K562 (cell line): ENCODE results near the gene USP24. TPM values are rescaled to one million over a fixed set of nuclear protein-coding genes. Genes with fewer than 3 reads are reported as not detected.
A peak's percentile ranks its signal among the peaks of the same experiment; 100 is the strongest.

Source experiments
- ATAC-seq: fragments of 200-7000 bp; cut with Tn5 transposase; 3 replicates; pipeline ENCODE4 v1.9.1; 2020; ENCODE audit warnings: moderate library complexity
- BruUV-seq: library from RNA; stranded (reverse); fragments of 400-500 nt; replicated peaks from 2 replicates; lab custom pipeline; 2021; lab: Mats Ljungman, UMichigan
- CTCF ChIA-PET: fragments of 300-600 bp; formaldehyde crosslinking; extraction: SDS; loops from one replicate; lab custom pipeline; 2021; ENCODE audit warnings: low intra/inter-chr PET ratio; lab: Yijun Ruan, JAX
- POLR2A ChIA-PET: fragments of 300-600, 350-650 bp; sonication (Branson Sonifier 250); formaldehyde crosslinking; extraction: SDS; loops from one replicate; lab custom pipeline; 2021; ENCODE audit warnings: antibody characterized with exemption, inconsistent platforms; lab: Yijun Ruan, JAX
- DNase-seq, 4 experiments: peaks; one replicate each; pipeline versions ENCODE4 v3.0.0 to v3.0.0-alpha.2; 2011 to 2018; ENCODE audit warnings: low spot score in 3 of 4, mixed read lengths in 3 of 4; ENCODE audit errors: extremely low read depth in 1 of 4
- FAIRE-seq: peaks from 2 replicates; lab custom pipeline; 2011; peaks lifted over from hg19 to GRCh38; lab: Jason Lieb, UNC
- H2AFZ ChIP-seq: 2 replicates; pipeline ENCODE4 v1.6.0; 2011; ENCODE audit warnings: low read depth, low read length, control low read depth, inconsistent platforms
- H3K27ac ChIP-seq: fragments of 200-600 bp; 3 replicates; pipeline ENCODE4 v1.8.0; 2011; ENCODE audit warnings: low read depth, mild to moderate bottlenecking, control low read depth, inconsistent platforms, low read length, moderate library complexity, mixed read lengths; ENCODE audit errors: extremely low read depth
- H3K27me3 ChIP-seq, 2 experiments: fragments of 300-600 bp in 1 of 2; 2 replicates in 1 of 2; 3 replicates in 1 of 2; pipeline versions ENCODE4 v1.6.0 to v1.8.0; 2011; ENCODE audit warnings: inconsistent platforms in 2 of 2, low read length in 2 of 2, mild to moderate bottlenecking in 1 of 2, mixed read lengths in 1 of 2, moderate library complexity in 1 of 2; ENCODE audit not compliant: control insufficient read depth in 2 of 2, insufficient read depth in 2 of 2
- H3K36me3 ChIP-seq: fragments of 300-600 bp; 3 replicates; pipeline ENCODE4 v1.8.0; 2011; ENCODE audit warnings: mild to moderate bottlenecking, low read length, inconsistent platforms; ENCODE audit not compliant: control insufficient read depth, insufficient read depth
- H3K4me1 ChIP-seq, 2 experiments: fragments of 200-600 bp in 1 of 2; replicated peaks in 1 of 2; 2 replicates in 1 of 2; 3 replicates in 1 of 2; pipeline versions ENCODE4 v1.5.1 to v1.8.0; 2011; ENCODE audit warnings: inconsistent platforms in 2 of 2, low read length in 2 of 2, mild to moderate bottlenecking in 1 of 2, mixed read lengths in 1 of 2, moderate library complexity in 1 of 2; ENCODE audit not compliant: control insufficient read depth in 2 of 2, insufficient read depth in 2 of 2
- H3K4me2 ChIP-seq: 2 replicates; pipeline ENCODE4 v1.6.1; 2011; ENCODE audit warnings: low read length, control low read depth, inconsistent platforms, mixed read lengths; ENCODE audit not compliant: insufficient read depth
- H3K4me3 ChIP-seq: fragments of 200-600 bp; sonication (generic), shearing (Covaris generic); 2 replicates; pipeline ENCODE4 v1.5.1; 2016; ENCODE audit warnings: control low read depth, inconsistent platforms
- H3K79me2 ChIP-seq: fragments of 200-600 bp; 3 replicates; pipeline ENCODE4 v1.8.0; 2011; ENCODE audit warnings: low read length, inconsistent platforms; ENCODE audit not compliant: control insufficient read depth, insufficient read depth
- H3K9ac ChIP-seq, 2 experiments: 2 replicates each; pipeline versions ENCODE4 v1.6.0 to v1.6.1; 2011; ENCODE audit warnings: low read depth in 2 of 2, low read length in 2 of 2, control low read depth in 1 of 2, inconsistent platforms in 1 of 2, mild to moderate bottlenecking in 1 of 2, mixed read lengths in 1 of 2; ENCODE audit not compliant: insufficient read depth in 1 of 2
- H3K9me1 ChIP-seq: one replicate; pipeline ENCODE4 v1.6.0; 2011; ENCODE audit warnings: inconsistent platforms, mild to moderate bottlenecking, low read length, moderate library complexity; ENCODE audit not compliant: control insufficient read depth, insufficient read depth
- H3K9me3 ChIP-seq: replicated peaks from 2 replicates; pipeline ENCODE4 v1.5.1; 2011; ENCODE audit warnings: low read depth, low read length, inconsistent platforms; ENCODE audit not compliant: control insufficient read depth, insufficient read depth
- H4K20me1 ChIP-seq: replicated peaks from 2 replicates; pipeline ENCODE4 v1.6.1; 2011; ENCODE audit warnings: low read length, inconsistent platforms, mixed read lengths; ENCODE audit not compliant: control insufficient read depth, insufficient read depth
- MLLT1 ChIP-seq, 2 experiments: fragments of 450-650 bp; IDR thresholded peaks; 2 replicates each; pipeline ENCODE4 v1.6.1; 2016
- ZBTB33 ChIP-seq: sonication (generic); formaldehyde crosslinking; IDR thresholded peaks from 2 replicates; pipeline ENCODE4 v1.8.1; 2023; ENCODE audit warnings: mild to moderate bottlenecking, missing genetic modification reagents
- WGBS: fragments of 100-300 bp; shearing (Covaris generic); methylation state at CpG from one replicate; pipeline ENCODE4 v1.1.6; 2016; ENCODE audit warnings: low coverage, mixed read lengths; ENCODE audit not compliant: insufficient coverage; ENCODE audit errors: missing lambda C conversion rate; 5-methylcytosine and 5-hydroxymethylcytosine counted together
- in situ Hi-C: fragments of 300-500 bp; cut with MboI; formaldehyde crosslinking; loops from 4 replicates; pipeline ENCODE4 v1.15.0; 2018; ENCODE audit warnings: inconsistent platforms, mixed read lengths
- intact Hi-C: fragments of 100-400 bp; cut with micrococcal nuclease; formaldehyde crosslinking; loops from 2 replicates; pipeline ENCODE4 v1.14.2; 2022
- polyA plus RNA-seq, 8 experiments: library from polyadenylated mRNA; depleted of rRNA in 4 of 8; stranded (reverse) in 5 of 8; unstranded in 3 of 8; fragments of >200 nt; fragmentation: Nextera tagmentation in 2 of 8; fragmentation: Illumina TruSeq in 1 of 8; extraction: Ambion mirVana in 2 of 8; extraction: Trizol in 1 of 8; gene quantifications; 2 replicates each; pipeline versions ENCODE4 v1.2.1 to v1.2.3, GENCODE V29; 2011 to 2014; ENCODE audit warnings: inconsistent platforms in 1 of 8, missing spikeins in 1 of 8
- total RNA-seq, 7 experiments: library from RNA; depleted of rRNA in 6 of 7; stranded (reverse); fragments of >200 nt in 6 of 7; fragmentation: Illumina TruSeq in 2 of 7; extraction: Trizol in 2 of 7; gene quantifications; 2 replicates each; pipeline versions ENCODE4 v1.2.1 to v1.2.3, GENCODE V29; 2011 to 2021; ENCODE audit warnings: low replicate concordance in 1 of 7

Gene USP24
- total and polyA plus RNA-seq, 9 of the 15 experiments (the other 6 are each of a cell fraction or from before 2014, with no cell fraction given), result 7.7 to 62.6 (median 36.8) TPM

- ATAC-seq (no peak), DNase-seq (no peak)
- no peak overlapping the region for H3K9ac ChIP-seq
- TF ChIP-seq MLLT1 (IDR thresholded peaks at IDR 0.05), result no peak
- peak; percentile 17; the same call in 1 of the 2 replicates for TF ChIP-seq ZBTB33 (CRISPR knock-in tag)
- TF ChIP-seq, all 486 proteins: peak for 1
- peaks cover 3% of the 10 kb centered on the region; the same call in 1 of the 2 replicates for H4K20me1 ChIP-seq
- WGBS, result 81% methylated on average over 14 of the region's 17 CpGs
- no peak for FAIRE-seq
- CTCF ChIA-PET, result no interaction called here
- no TSS peak for BruUV-seq
- H3K27ac ChIP-seq, result no peak overlapping the region
- H3K27me3 ChIP-seq, result no peaks in the 10 kb centered on the region
- no peaks in the 10 kb centered on the region for H3K4me1 ChIP-seq
- H3K9me3 ChIP-seq, result no peaks in the 10 kb centered on the region
- no peaks in the 10 kb centered on the region for H3K9me1 ChIP-seq
- H3K36me3 ChIP-seq, result peaks cover 96% of the 10 kb centered on the region
- H3K79me2 ChIP-seq, result no peaks in the 10 kb centered on the region
- H2AFZ ChIP-seq, result no peak overlapping the region
- in situ Hi-C loops, result no loop called here
- intact Hi-C loops, result loop anchor here (1.0 kb wide), 1 partner anchor 207 kb away; no protein-coding TSS in a partner anchor
- no peak overlapping the region for H3K4me2 ChIP-seq
- POLR2A ChIA-PET, result interaction anchor here (1.3 kb wide), 1 partner anchor 16 kb away, joined by 3 read pairs; no protein-coding TSS in a partner anchor
- H3K4me3 ChIP-seq, result no peak overlapping the region
These were observed 144.6 kb downstream of the USP24 start for GRCh38 chr1:55070293-55071164.
